ENCODE results near the gene CARD9.

The CARD9 gene

DNA sequence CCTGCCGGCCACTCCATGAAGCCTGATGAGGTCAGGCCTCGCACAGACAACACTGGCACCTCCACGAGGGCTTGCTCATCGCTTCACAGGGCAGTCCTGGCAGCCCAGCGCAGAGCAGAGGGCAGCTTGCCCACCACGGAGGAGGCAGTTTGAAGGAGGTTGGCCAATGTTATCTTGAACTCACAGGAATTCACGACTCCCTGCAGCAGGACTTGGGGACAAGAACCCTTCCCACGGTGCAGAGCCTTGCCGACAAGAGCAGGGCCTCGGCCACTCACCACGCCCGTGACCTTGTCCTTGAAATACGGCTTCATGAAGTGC, 21.5 kb upstream of the CARD9 start:
- Histone ChIP-seq H3K9me2 (ENCODE audit: low read depth, low read length) (no peaks in the 10 kb centered on the region), H3K27me3 (ENCODE audit: insufficient read depth, low read length) (no peaks in the 10 kb centered on the region), H3K79me2 (ENCODE audit: insufficient read depth, low read length) (peaks cover 18% of the 10 kb centered on the region), H3K9me3 (ENCODE audit: low read length) (no peaks in the 10 kb centered on the region), H3K4me2 (ENCODE audit: low read length) (no peak overlapping the region), H3K9ac (ENCODE audit: low read length) (no peak overlapping the region), H4K20me1 (ENCODE audit: insufficient read depth, low read length) (no peaks in the 10 kb centered on the region), H3K27ac (ENCODE audit: low read depth, low read length, poor library complexity, severe bottlenecking) (no peak overlapping the region), H3K4me3 (ENCODE audit: low read depth, low read length, poor library complexity, severe bottlenecking) (no peak overlapping the region), H3K36me3 (ENCODE audit: insufficient read depth, low read length) (peaks cover 76% of the 10 kb centered on the region), H3K4me1 (ENCODE audit: insufficient read depth, low read length, severe bottlenecking) (peaks cover 14% of the 10 kb centered on the region), H3F3A (ENCODE audit: insufficient read depth, low read length) (no peaks in the 10 kb centered on the region), H2AFZ (ENCODE audit: low read length) (no peak overlapping the region)
- TF ChIP-seq EZH2 (IDR thresholded peaks at IDR 0.05; ENCODE audit: borderline replicate concordance, low read length): no peak
- TF ChIP-seq, protein P1, sequence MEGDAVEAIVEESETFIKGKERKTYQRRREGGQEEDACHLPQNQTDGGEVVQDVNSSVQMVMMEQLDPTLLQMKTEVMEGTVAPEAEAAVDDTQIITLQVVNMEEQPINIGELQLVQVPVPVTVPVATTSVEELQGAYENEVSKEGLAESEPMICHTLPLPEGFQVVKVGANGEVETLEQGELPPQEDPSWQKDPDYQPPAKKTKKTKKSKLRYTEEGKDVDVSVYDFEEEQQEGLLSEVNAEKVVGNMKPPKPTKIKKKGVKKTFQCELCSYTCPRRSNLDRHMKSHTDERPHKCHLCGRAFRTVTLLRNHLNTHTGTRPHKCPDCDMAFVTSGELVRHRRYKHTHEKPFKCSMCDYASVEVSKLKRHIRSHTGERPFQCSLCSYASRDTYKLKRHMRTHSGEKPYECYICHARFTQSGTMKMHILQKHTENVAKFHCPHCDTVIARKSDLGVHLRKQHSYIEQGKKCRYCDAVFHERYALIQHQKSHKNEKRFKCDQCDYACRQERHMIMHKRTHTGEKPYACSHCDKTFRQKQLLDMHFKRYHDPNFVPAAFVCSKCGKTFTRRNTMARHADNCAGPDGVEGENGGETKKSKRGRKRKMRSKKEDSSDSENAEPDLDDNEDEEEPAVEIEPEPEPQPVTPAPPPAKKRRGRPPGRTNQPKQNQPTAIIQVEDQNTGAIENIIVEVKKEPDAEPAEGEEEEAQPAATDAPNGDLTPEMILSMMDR (IDR thresholded peaks at IDR 0.05; ENCODE audit: low read length): no peak

DNA sequence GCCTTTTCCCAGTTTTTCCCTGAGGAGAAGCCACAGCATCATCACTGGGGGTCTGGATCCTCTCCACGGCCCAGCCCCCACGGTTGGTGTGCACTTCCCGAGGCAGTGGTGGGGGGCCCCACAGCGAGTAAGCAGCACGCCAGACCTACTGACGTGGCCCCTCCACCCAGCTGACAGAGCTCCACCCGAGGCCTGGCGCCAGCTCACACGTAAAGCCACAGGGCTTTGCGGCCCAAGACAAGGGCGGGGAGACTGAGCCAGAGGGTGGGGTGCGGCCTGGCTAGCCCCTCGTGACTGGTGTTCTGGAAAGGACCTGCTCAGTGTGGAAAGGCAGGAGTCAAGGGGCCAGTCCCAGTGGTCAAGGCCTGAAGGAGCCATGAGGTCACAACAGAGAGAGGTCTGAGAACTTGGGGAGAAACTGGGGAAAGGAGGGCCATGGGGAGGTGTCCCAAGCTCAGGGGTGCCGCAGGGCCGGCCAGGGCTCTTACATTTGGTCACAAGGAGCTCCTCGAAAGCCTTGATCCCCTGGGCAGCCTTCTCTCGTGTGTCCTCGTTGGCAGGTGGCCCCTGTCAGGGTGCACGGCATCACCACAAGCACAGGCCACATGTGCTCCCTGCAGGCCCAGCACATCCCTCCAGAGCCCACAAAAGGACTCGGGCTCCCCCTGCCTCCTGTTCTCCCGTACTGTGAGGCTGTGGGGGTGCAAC, 21.0 kb upstream of the CARD9 start:
- TF ChIP-seq EZH2 (IDR thresholded peaks at IDR 0.05; ENCODE audit: borderline replicate concordance, low read length): no peak
- TF ChIP-seq, protein P1 (IDR thresholded peaks at IDR 0.05; ENCODE audit: low read length): no peak
- H3K4me1 ChIP-seq (ENCODE audit: insufficient read depth, low read length, severe bottlenecking): peaks cover 14% of the 10 kb centered on the region
- H3K27me3 ChIP-seq (ENCODE audit: insufficient read depth, low read length): no peaks in the 10 kb centered on the region
- H3K36me3 ChIP-seq (ENCODE audit: insufficient read depth, low read length): peaks cover 81% of the 10 kb centered on the region
- H3K9ac ChIP-seq (ENCODE audit: low read length): no peak overlapping the region
- H4K20me1 ChIP-seq (ENCODE audit: insufficient read depth, low read length): no peaks in the 10 kb centered on the region
- peaks cover 15% of the 10 kb centered on the region for H3K79me2 ChIP-seq (ENCODE audit: insufficient read depth, low read length)
- no peaks in the 10 kb centered on the region for H3K9me2 ChIP-seq (ENCODE audit: low read depth, low read length)
- no peaks in the 10 kb centered on the region for H3F3A ChIP-seq (ENCODE audit: insufficient read depth, low read length)
- no peaks in the 10 kb centered on the region for H3K9me3 ChIP-seq (ENCODE audit: low read length)
- H3K27ac ChIP-seq (ENCODE audit: low read depth, low read length, poor library complexity, severe bottlenecking): no peak overlapping the region
- H3K4me3 ChIP-seq (ENCODE audit: low read depth, low read length, poor library complexity, severe bottlenecking): no peak overlapping the region
- no peak overlapping the region for H2AFZ ChIP-seq (ENCODE audit: low read length)
- no peak overlapping the region for H3K4me2 ChIP-seq (ENCODE audit: low read length)

DNA sequence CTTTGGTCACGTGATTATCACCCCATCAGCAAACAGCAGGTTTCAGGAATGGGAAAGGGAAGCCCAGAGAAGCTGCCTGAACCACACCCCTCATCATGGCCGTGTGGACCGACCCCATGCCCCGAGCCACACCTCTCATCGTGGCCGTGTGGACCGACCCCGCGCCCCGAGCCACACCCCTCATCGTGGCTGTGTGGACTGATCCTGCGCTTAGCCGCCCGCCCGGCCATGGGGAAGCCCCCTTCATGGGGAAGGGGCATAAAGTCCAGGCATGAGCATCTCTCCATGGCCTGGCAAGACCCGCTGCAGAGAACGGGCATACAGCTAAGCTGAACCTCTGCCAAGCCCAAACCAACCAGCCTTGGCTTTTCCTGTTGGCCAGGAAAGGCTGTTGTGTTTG, 20.1 kb upstream of the CARD9 start:
- H3K9me3 ChIP-seq (ENCODE audit: low read length): no peaks in the 10 kb centered on the region
- H3K79me2 ChIP-seq (ENCODE audit: insufficient read depth, low read length): peaks cover 7% of the 10 kb centered on the region; the same call in 1 of the 2 replicates
- peaks cover 87% of the 10 kb centered on the region for H3K36me3 ChIP-seq (ENCODE audit: insufficient read depth, low read length)
- no peak overlapping the region for H3K4me3 ChIP-seq (ENCODE audit: low read depth, low read length, poor library complexity, severe bottlenecking)
- H3K27ac ChIP-seq (ENCODE audit: low read depth, low read length, poor library complexity, severe bottlenecking): no peak overlapping the region
- TF ChIP-seq EZH2 (IDR thresholded peaks at IDR 0.05; ENCODE audit: borderline replicate concordance, low read length): no peak
- TF ChIP-seq, protein P1 (IDR thresholded peaks at IDR 0.05; ENCODE audit: low read length): no peak
- no peaks in the 10 kb centered on the region for H3F3A ChIP-seq (ENCODE audit: insufficient read depth, low read length)
- no peak overlapping the region for H2AFZ ChIP-seq (ENCODE audit: low read length)
- no peaks in the 10 kb centered on the region for H3K27me3 ChIP-seq (ENCODE audit: insufficient read depth, low read length)
- no peaks in the 10 kb centered on the region for H4K20me1 ChIP-seq (ENCODE audit: insufficient read depth, low read length)
- H3K4me1 ChIP-seq (ENCODE audit: insufficient read depth, low read length, severe bottlenecking): peaks cover 6% of the 10 kb centered on the region
- no peaks in the 10 kb centered on the region for H3K9me2 ChIP-seq (ENCODE audit: low read depth, low read length)
- H3K4me2 ChIP-seq (ENCODE audit: low read length): no peak overlapping the region
- H3K9ac ChIP-seq (ENCODE audit: low read length): no peak overlapping the region

Measured in OCI-LY1 (cell line).